Gastroesophageal sphincter (tissue), 4 donors: ENCODE data around the gene NFKBIE. TPM values are rescaled to one million over a fixed set of nuclear protein-coding genes. Genes with fewer than 3 reads are reported as not detected.

ENCODE experiments used
- ATAC-seq: fragments of 150-250 bp; one replicate; pipeline ENCODE4 v1.9.1; 2016; ENCODE audit warnings: mild to moderate bottlenecking, moderate library complexity
- H3K27ac ChIP-seq, 4 donors: fragments of 200-600 bp; sonication (generic) in 3 of 4; 1 replicate in 3 of 4; 2 replicates in 1 of 4; pipeline ENCODE4 v1.5.1; 2016 to 2019
- H3K27me3 ChIP-seq: fragments of 200-600 bp; sonication (generic); one replicate; pipeline ENCODE4 v1.5.1; 2019
- H3K36me3 ChIP-seq, 2 donors: fragments of 200-600 bp; sonication (generic); one replicate each; pipeline ENCODE4 v1.5.1; 2019; ENCODE audit warnings: control low read depth in 1 of 2
- H3K4me1 ChIP-seq, 3 donors: fragments of 200-600 bp; sonication (generic); 1 replicate in 2 of 3; 2 replicates in 1 of 3; pipeline ENCODE4 v1.5.1; 2016 to 2019; ENCODE audit warnings: control low read depth in 2 of 3
- H3K4me3 ChIP-seq, 2 donors: fragments of 200-600 bp; sonication (generic); one replicate each; pipeline ENCODE4 v1.5.1; 2019; ENCODE audit warnings: mild to moderate bottlenecking in 1 of 2, moderate library complexity in 1 of 2
- H3K9me3 ChIP-seq, 3 donors: fragments of 200-600 bp; sonication (generic); one replicate each; pipeline ENCODE4 v1.5.1; 2017 to 2019; ENCODE audit warnings: control low read depth in 2 of 3
- EP300 ChIP-seq: sonication (generic); formaldehyde crosslinking; IDR thresholded peaks from one replicate; pipeline ENCODE4 v1.6.1; 2017; ENCODE audit warnings: antibody characterized with exemption, mild to moderate bottlenecking
- POLR2A ChIP-seq, 2 donors: fragments of 450-650 bp; IDR thresholded peaks; one replicate each; pipeline ENCODE4 v1.6.1; 2017; ENCODE audit warnings: antibody characterized with exemption in 2 of 2, mild to moderate bottlenecking in 2 of 2, moderate library complexity in 1 of 2
- POLR2AphosphoS5 ChIP-seq: sonication (generic); formaldehyde crosslinking; IDR thresholded peaks from one replicate; pipeline ENCODE4 v1.6.1; 2017; ENCODE audit warnings: antibody characterized with exemption
- WGBS, 2 donors: methylation state at CpG; one replicate each; pipeline ENCODE4 v1.1.5; 2018; ENCODE audit warnings: low coverage in 1 of 2; 5-methylcytosine and 5-hydroxymethylcytosine counted together
- total RNA-seq, 4 donors: library from RNA; depleted of rRNA; stranded (reverse); fragments of >200 nt; gene quantifications; one replicate each; pipeline ENCODE4 v1.1.0, GENCODE V29; 2016
- TF ChIP-seq, protein P1 (sequence below), 4 experiments: fragments of 200-600 bp in 2 of 4; fragments of 450-650 bp in 2 of 4; sonication (generic) in 1 of 4; IDR thresholded peaks; one replicate each; pipeline ENCODE4 v1.5.1; 2017 to 2019; ENCODE audit warnings: antibody characterized with exemption in 4 of 4, mild to moderate bottlenecking in 2 of 4, moderate library complexity in 2 of 4

NFKBIE gene
- total RNA-seq, 4 donors from 2014 or later: 4.2 to 13.4 (median 5.7) TPM

DNA sequence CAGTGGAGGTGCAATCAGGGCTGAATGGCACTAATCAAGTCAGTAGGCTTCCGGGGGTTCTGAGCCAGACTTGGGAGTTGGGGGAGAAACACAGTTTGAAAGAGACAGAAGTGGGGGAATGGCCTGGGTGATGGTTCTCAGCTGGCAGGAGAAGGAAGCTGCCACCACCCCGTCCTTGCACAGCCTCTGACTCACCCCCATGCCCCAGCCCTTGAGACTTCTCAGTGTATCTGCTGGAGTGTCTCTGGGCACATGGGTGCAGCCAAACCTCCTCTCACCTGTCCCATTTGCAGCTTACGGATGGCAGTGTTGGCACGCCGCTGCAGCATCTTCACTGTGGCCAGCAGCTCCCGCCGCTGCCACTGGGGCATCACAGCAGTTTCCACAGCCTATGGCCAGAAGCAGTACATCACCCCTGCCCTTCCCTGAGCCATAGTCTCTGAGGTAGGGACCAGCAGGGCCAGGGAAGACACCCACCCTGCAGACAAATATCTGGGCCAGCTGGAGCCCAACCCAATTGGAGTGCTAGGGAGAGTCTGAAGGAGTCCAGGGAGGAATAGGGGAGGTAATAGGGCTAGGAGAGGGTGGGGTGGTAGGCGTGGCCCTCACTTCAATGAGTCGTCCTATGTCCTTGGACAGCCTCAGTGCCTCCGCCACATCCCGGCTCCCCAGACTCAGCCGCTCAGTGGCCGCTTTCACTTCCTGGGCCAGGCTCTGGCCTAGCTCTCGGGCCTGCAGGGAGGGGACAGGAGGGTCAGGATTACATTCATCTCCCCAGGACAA, 36.6 kb upstream of the NFKBIE start:
- H3K4me3 ChIP-seq: no peak overlapping the region
- peaks cover 0 to 13% (median 11%) of the 10 kb centered on the region in 3 donors for H3K4me1 ChIP-seq
- peaks cover 13% of the 10 kb centered on the region for H3K27me3 ChIP-seq
- WGBS, 2 donors: 65 to 74% methylated on average over 2 to 8 of the region's 14 CpGs
- TF ChIP-seq, protein P1, sequence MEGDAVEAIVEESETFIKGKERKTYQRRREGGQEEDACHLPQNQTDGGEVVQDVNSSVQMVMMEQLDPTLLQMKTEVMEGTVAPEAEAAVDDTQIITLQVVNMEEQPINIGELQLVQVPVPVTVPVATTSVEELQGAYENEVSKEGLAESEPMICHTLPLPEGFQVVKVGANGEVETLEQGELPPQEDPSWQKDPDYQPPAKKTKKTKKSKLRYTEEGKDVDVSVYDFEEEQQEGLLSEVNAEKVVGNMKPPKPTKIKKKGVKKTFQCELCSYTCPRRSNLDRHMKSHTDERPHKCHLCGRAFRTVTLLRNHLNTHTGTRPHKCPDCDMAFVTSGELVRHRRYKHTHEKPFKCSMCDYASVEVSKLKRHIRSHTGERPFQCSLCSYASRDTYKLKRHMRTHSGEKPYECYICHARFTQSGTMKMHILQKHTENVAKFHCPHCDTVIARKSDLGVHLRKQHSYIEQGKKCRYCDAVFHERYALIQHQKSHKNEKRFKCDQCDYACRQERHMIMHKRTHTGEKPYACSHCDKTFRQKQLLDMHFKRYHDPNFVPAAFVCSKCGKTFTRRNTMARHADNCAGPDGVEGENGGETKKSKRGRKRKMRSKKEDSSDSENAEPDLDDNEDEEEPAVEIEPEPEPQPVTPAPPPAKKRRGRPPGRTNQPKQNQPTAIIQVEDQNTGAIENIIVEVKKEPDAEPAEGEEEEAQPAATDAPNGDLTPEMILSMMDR (IDR thresholded peaks at IDR 0.05): no peak
- TF ChIP-seq POLR2AphosphoS5 (no peak), POLR2A (IDR thresholded peaks at IDR 0.05) (no peak), EP300 (no peak)
- no peak for ATAC-seq
- H3K9me3 ChIP-seq: no peaks in the 10 kb centered on the region
- peaks cover 0 to 70% of the 10 kb centered on the region in 2 donors for H3K36me3 ChIP-seq
- no peak overlapping the region for H3K27ac ChIP-seq

DNA sequence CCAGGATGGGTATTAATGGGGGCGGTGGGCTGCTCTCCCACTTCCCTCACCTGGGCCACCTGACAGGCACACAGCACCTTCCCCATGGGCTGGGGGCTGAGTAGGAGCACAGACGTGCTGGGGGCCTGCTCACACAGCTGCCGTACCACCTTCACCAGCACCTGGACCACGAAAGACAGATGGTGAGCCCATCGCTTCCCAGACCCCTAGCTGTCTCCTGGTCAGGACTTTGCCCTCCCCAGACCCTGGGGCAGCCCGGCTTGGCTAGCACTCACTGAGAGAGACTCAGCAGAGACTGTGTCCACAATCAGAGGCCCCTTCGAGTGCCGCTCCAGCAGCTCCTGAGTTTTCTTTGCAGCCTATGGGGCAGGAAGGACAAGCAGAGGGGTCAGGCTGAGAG, 35.8 kb upstream of the NFKBIE start:
- Histone ChIP-seq H3K4me1 (peaks cover 0 to 17% (median 12%) of the 10 kb centered on the region in 3 donors), H3K27ac (no peak overlapping the region), H3K4me3 (no peak overlapping the region), H3K9me3 (no peaks in the 10 kb centered on the region), H3K27me3 (peaks cover 22% of the 10 kb centered on the region), H3K36me3 (peaks cover 0 to 61% of the 10 kb centered on the region in 2 donors)
- ATAC-seq: no peak
- TF ChIP-seq, protein P1 (IDR thresholded peaks at IDR 0.05): no peak
- TF ChIP-seq POLR2AphosphoS5 (no peak), POLR2A (IDR thresholded peaks at IDR 0.05) (no peak)
- 79% methylated on average over 3 of the region's 8 CpGs; no CpG with 5 or more reads in 1 of the 2 donors for WGBS, 2 donors

DNA sequence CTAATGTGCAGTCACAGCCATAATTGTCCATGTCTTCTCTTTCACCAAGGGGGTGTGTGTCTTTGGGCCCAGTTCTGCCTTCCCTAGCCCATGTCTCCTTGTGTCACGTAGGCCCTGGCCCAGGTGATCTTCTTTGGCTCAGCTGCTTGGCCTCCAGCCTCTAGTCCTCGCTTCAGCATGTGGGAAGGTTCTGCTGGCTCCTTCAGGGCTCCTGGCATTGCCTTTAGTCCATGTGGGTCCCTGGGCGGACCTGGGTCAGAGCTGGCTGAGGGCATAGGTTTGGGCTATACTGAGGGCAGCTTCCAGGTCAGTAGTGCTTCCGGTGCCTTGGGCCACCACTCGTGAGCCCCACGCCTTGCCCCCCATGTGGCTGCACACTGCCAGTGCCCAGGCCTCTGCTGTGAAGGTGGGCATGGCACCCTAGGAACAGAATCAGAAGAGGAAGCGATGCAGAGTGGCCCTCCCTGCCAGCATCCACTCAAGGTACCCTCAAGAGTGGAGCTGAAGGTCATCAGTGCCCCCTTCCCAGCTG, 35.0 kb upstream of the NFKBIE start:
- H3K9me3 ChIP-seq: no peaks in the 10 kb centered on the region
- peaks cover 0 to 17% (median 12%) of the 10 kb centered on the region in 3 donors for H3K4me1 ChIP-seq
- H3K27me3 ChIP-seq: peaks cover 29% of the 10 kb centered on the region
- WGBS, 2 donors: 0 to 100% methylated on average over 1 of the region's 7 CpGs
- H3K36me3 ChIP-seq: peaks cover 0 to 54% of the 10 kb centered on the region in 2 donors
- TF ChIP-seq EP300 (no peak), POLR2AphosphoS5 (no peak), POLR2A (IDR thresholded peaks at IDR 0.05) (no peak)
- TF ChIP-seq, protein P1 (IDR thresholded peaks at IDR 0.05): no peak
- H3K27ac ChIP-seq: no peak overlapping the region
- ATAC-seq: no peak
- H3K4me3 ChIP-seq: no peak overlapping the region

DNA sequence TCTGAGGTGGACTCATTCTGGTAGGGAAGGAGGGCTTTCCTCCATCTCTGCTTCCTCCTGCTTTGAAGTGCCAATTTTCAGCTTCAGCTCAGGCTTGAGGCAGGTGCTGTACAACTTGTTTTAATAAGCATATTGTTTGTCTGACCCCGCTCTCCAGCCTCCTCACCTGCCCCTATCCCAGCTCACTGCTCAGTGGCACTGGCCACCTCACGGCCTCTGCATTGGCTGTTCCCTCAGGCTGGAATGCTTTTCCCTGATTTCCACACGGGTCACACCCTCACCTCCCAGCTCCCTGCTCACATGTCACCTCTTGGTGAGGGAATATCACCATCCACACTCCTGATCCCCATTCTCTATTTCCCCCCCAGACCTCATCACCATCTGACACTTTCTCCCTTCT, 33.5 kb upstream of the NFKBIE start:
- Histone ChIP-seq H3K4me3 (no peak overlapping the region), H3K9me3 (no peaks in the 10 kb centered on the region), H3K27me3 (peaks cover 44% of the 10 kb centered on the region), H3K27ac (no peak overlapping the region), H3K4me1 (peaks cover 0 to 17% (median 12%) of the 10 kb centered on the region in 3 donors), H3K36me3 (peaks cover 0 to 39% of the 10 kb centered on the region in 2 donors)
- TF ChIP-seq POLR2A (IDR thresholded peaks at IDR 0.05) (no peak), EP300 (no peak), POLR2AphosphoS5 (no peak)
- TF ChIP-seq, protein P1 (IDR thresholded peaks at IDR 0.05): no peak
- WGBS, 2 donors: 50 to 76% methylated on average over 1 to 2 of the region's 3 CpGs
- ATAC-seq: no peak
